ENCODE results near the gene SEBOX. TPM values are rescaled to one million over a fixed set of nuclear protein-coding genes. Genes with fewer than 3 reads are reported as not detected.

SEBOX gene
- total RNA-seq, 1 donor from 2014 or later: not detected

- Mint-ChIP-seq H3K27me3 (ENCODE audit: insufficient read depth) (peaks cover 3% of the 10 kb centered on the region), H3K4me1 (ENCODE audit: low read depth) (peaks cover 5% of the 10 kb centered on the region), H3K27ac (no peak overlapping the region), H3K36me3 (ENCODE audit: low read depth) (peaks cover 7% of the 10 kb centered on the region), H3K9me3 (no peaks in the 10 kb centered on the region), H3K4me3 (no peak overlapping the region)
- DNase-seq (ENCODE audit: low spot score): no peak
- intact Hi-C loops (cut with micrococcal nuclease): no loop called here
These were observed 34.8 kb upstream of the SEBOX start for GRCh38 chr17:28399808-28400207.

DNA sequence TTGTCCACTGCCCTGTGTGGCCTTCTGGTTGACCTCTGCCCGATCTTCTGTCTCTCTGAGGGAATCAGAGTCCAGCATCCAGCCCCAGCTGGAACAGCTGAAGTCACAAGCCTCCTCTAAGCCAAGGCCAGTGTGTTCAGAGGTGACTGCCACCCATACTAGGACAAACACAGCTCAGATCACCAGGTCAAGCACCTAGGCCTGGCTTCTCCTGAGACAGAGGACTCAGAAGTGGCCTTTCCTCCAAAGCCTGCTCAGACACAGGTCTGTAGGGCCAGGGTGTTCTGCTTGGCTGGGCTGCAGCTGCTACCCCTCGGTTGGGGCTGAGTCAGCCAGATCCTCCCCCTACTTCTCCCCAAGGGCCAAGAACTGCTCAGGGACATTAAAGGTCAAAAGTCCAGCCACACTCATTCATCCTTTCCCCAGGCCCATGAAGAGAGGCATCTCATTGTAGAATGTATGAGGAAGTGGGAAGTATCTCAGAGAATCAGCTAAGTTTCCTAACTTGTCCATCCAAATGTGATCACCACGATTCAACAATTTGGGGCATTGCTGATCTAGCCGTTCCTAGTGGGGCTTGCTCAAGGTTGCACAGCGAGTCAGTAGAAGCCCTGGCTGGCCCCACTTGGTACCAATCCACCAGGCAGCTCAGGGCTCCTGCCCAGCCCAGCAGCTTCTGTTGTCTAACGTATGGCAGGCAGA lies 33.4 kb upstream of the SEBOX start:
- DNase-seq (ENCODE audit: low spot score): no peak
- Mint-ChIP-seq H3K27me3 (ENCODE audit: insufficient read depth) (no peaks in the 10 kb centered on the region), H3K36me3 (ENCODE audit: low read depth) (peaks cover 14% of the 10 kb centered on the region), H3K4me1 (ENCODE audit: low read depth) (peaks cover 5% of the 10 kb centered on the region), H3K27ac (no peak overlapping the region), H3K4me3 (no peak overlapping the region), H3K9me3 (no peaks in the 10 kb centered on the region)
- intact Hi-C loops (cut with micrococcal nuclease): no loop called here

GRCh38 chr17:28397687-28398279 lies 32.8 kb upstream of the SEBOX start:
- H3K27ac Mint-ChIP-seq: no peak overlapping the region
- intact Hi-C loops (cut with micrococcal nuclease): no loop called here
- H3K36me3 Mint-ChIP-seq (ENCODE audit: low read depth): peaks cover 17% of the 10 kb centered on the region
- no peaks in the 10 kb centered on the region for H3K27me3 Mint-ChIP-seq (ENCODE audit: insufficient read depth)
- H3K4me3 Mint-ChIP-seq: no peak overlapping the region
- DNase-seq (ENCODE audit: low spot score): no peak
- H3K4me1 Mint-ChIP-seq (ENCODE audit: low read depth): peaks cover 5% of the 10 kb centered on the region
- H3K9me3 Mint-ChIP-seq: no peaks in the 10 kb centered on the region

- H3K36me3 Mint-ChIP-seq (ENCODE audit: low read depth): peaks cover 17% of the 10 kb centered on the region
- no peak for DNase-seq (ENCODE audit: low spot score)
- intact Hi-C loops (cut with micrococcal nuclease): no loop called here
- no peak overlapping the region for H3K27ac Mint-ChIP-seq
- peaks cover 3% of the 10 kb centered on the region for H3K4me1 Mint-ChIP-seq (ENCODE audit: low read depth)
- no peaks in the 10 kb centered on the region for H3K27me3 Mint-ChIP-seq (ENCODE audit: insufficient read depth)
- H3K4me3 Mint-ChIP-seq: no peak overlapping the region
- H3K9me3 Mint-ChIP-seq: no peaks in the 10 kb centered on the region
These were observed 32.3 kb upstream of the SEBOX start for GRCh38 chr17:28397275-28397674.

DNA sequence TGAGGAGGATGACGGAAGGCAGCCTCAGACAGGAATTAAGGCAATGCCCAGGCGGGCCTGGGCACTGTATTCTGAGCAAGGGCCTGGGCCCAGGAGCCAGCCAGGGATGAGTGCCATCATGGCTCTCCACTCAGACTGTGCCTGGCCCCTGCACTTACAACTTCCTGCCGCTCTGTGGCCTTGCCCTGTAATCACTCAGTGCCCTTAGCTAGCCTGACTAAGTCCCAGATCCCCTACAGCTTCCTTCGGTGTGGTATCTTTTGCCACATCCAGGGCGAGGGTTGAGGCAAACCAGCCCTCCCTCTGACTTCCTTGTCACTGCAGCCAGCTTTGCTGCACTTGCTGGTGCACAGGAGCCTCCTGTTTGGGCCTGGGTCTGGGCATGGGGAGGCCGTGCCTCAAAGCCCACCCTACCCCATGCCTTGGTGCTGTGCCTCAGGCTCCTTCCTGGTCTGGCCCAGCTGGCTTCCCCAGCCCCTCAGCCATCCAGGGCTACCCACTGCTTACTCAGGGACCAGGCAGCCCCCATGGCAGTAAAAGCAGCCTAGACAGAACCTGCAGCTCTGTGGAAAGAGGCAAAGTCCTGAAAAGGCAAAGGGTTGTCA lies 31.7 kb upstream of the SEBOX start:
- no peak overlapping the region for H3K27ac Mint-ChIP-seq
- H3K4me1 Mint-ChIP-seq (ENCODE audit: low read depth): no peaks in the 10 kb centered on the region
- H3K4me3 Mint-ChIP-seq: no peak overlapping the region
- no peak for DNase-seq (ENCODE audit: low spot score)
- intact Hi-C loops (cut with micrococcal nuclease): no loop called here
- peaks cover 17% of the 10 kb centered on the region for H3K36me3 Mint-ChIP-seq (ENCODE audit: low read depth)
- H3K9me3 Mint-ChIP-seq: no peaks in the 10 kb centered on the region
- H3K27me3 Mint-ChIP-seq (ENCODE audit: insufficient read depth): no peaks in the 10 kb centered on the region

DNA sequence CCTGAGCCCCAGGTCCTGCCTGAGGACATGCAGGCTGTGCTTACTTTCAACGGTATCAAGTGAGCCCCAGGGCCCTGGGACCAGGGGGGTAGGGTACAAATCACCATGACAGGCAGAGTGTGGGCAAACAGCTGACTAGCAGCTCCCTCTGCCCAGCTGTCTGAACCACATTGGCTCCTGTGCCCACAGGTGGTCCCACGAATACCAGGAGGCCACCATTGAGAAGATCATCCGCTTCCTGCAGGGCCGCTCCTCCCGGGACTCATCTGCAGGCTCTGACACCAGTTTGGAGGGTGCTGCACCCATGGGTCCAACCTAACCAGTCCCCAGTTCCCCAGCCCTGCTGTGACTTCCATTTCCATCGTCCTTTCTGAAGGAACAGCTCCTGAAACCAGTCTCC lies 31.0 kb upstream of the SEBOX start:
- Mint-ChIP-seq H3K9me3 (no peaks in the 10 kb centered on the region), H3K4me1 (ENCODE audit: low read depth) (no peaks in the 10 kb centered on the region), H3K36me3 (ENCODE audit: low read depth) (peaks cover 23% of the 10 kb centered on the region), H3K4me3 (no peak overlapping the region), H3K27me3 (ENCODE audit: insufficient read depth) (no peaks in the 10 kb centered on the region), H3K27ac (no peak overlapping the region)
- no peak for DNase-seq (ENCODE audit: low spot score)
- intact Hi-C loops (cut with micrococcal nuclease): no loop called here

DNA sequence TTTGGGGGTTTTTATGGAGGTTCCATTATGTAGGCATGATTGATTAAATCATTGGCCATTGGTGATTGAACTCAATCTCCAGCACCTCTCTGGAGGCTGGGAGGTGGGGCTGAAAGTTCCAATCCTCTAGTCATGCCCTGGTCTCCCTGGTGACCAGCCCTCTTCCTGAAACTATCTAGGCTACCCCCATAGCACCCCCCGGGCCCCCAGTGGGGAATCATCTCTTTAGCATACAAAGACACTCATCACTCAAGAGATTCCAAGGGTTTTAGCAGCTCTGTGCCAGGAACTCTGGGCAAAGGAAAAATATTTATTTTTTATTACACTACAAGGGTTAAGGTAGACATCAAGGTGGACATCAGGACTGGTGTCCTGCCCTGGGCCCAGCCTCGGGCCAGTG lies 30.4 kb upstream of the SEBOX start:
- H3K9me3 Mint-ChIP-seq: no peaks in the 10 kb centered on the region
- H3K4me1 Mint-ChIP-seq (ENCODE audit: low read depth): no peaks in the 10 kb centered on the region
- H3K4me3 Mint-ChIP-seq: no peak overlapping the region
- intact Hi-C loops (cut with micrococcal nuclease): no loop called here
- H3K27me3 Mint-ChIP-seq (ENCODE audit: insufficient read depth): no peaks in the 10 kb centered on the region
- DNase-seq (ENCODE audit: low spot score): no peak
- H3K27ac Mint-ChIP-seq: no peak overlapping the region
- H3K36me3 Mint-ChIP-seq (ENCODE audit: low read depth): peaks cover 26% of the 10 kb centered on the region

DNA sequence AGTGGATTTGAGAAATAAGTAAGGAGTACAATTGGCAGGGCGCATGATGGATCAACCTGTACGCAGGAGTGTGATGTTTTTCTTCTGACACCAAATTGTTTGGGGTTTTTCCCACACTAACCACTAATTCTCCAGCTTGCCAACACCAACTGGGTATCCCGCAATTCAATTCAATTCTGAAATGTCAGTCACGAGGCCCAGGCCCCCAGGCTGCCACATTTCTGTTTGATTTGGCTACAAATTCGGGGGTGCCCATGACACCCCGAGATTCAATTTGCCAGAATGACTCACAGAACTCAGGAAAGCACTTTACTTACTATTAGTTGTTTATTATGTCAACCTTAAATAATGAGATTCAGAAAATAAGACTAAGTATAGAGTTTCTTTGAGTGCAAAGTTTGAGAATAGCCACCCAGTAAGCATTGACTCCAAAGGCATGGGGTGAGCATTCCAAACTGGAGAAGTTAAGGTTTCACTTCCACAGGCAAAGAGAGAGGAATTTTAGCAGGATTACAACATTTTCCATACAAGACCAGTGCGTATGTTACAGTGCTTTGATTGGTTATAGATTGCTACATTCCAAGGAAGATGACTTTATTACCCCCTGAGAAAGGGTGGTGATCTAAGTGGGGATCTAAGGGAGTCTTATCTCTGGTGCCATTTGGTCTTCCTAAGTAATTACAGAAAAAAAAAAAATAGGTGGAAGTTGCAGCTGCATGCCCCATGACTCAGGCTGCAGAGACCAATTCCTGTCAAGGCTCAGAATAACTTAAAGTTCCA lies 29.5 kb upstream of the SEBOX start:
- intact Hi-C loops (cut with micrococcal nuclease): no loop called here
- H3K4me3 Mint-ChIP-seq: no peak overlapping the region
- H3K4me1 Mint-ChIP-seq (ENCODE audit: low read depth): no peaks in the 10 kb centered on the region
- DNase-seq (ENCODE audit: low spot score): no peak
- H3K27ac Mint-ChIP-seq: no peak overlapping the region
- peaks cover 34% of the 10 kb centered on the region for H3K36me3 Mint-ChIP-seq (ENCODE audit: low read depth)
- no peaks in the 10 kb centered on the region for H3K27me3 Mint-ChIP-seq (ENCODE audit: insufficient read depth)
- H3K9me3 Mint-ChIP-seq: no peaks in the 10 kb centered on the region

- H3K36me3 Mint-ChIP-seq (ENCODE audit: low read depth): peaks cover 35% of the 10 kb centered on the region
- H3K4me3 Mint-ChIP-seq: no peak overlapping the region
- H3K27ac Mint-ChIP-seq: no peak overlapping the region
- intact Hi-C loops (cut with micrococcal nuclease): no loop called here
- no peak for DNase-seq (ENCODE audit: low spot score)
- H3K9me3 Mint-ChIP-seq: no peaks in the 10 kb centered on the region
- H3K4me1 Mint-ChIP-seq (ENCODE audit: low read depth): no peaks in the 10 kb centered on the region
- H3K27me3 Mint-ChIP-seq (ENCODE audit: insufficient read depth): no peaks in the 10 kb centered on the region
These were observed 27.5 kb upstream of the SEBOX start for GRCh38 chr17:28392491-28392890.

GRCh38 chr17:28391401-28391800 lies 26.4 kb upstream of the SEBOX start:
- no peak overlapping the region for H3K27ac Mint-ChIP-seq
- DNase-seq (ENCODE audit: low spot score): no peak
- H3K4me3 Mint-ChIP-seq: no peak overlapping the region
- intact Hi-C loops (cut with micrococcal nuclease): no loop called here
- H3K27me3 Mint-ChIP-seq (ENCODE audit: insufficient read depth): no peaks in the 10 kb centered on the region
- H3K9me3 Mint-ChIP-seq: no peaks in the 10 kb centered on the region
- H3K4me1 Mint-ChIP-seq (ENCODE audit: low read depth): no peaks in the 10 kb centered on the region
- H3K36me3 Mint-ChIP-seq (ENCODE audit: low read depth): peaks cover 35% of the 10 kb centered on the region

GRCh38 chr17:28390984-28391383 lies 26.0 kb upstream of the SEBOX start:
- H3K4me1 Mint-ChIP-seq (ENCODE audit: low read depth): peaks cover under 1% of the 10 kb centered on the region
- no peak for DNase-seq (ENCODE audit: low spot score)
- no peak overlapping the region for H3K4me3 Mint-ChIP-seq
- H3K27me3 Mint-ChIP-seq (ENCODE audit: insufficient read depth): no peaks in the 10 kb centered on the region
- H3K27ac Mint-ChIP-seq: no peak overlapping the region
- H3K36me3 Mint-ChIP-seq (ENCODE audit: low read depth): peaks cover 35% of the 10 kb centered on the region
- H3K9me3 Mint-ChIP-seq: no peaks in the 10 kb centered on the region
- intact Hi-C loops (cut with micrococcal nuclease): no loop called here

DNA sequence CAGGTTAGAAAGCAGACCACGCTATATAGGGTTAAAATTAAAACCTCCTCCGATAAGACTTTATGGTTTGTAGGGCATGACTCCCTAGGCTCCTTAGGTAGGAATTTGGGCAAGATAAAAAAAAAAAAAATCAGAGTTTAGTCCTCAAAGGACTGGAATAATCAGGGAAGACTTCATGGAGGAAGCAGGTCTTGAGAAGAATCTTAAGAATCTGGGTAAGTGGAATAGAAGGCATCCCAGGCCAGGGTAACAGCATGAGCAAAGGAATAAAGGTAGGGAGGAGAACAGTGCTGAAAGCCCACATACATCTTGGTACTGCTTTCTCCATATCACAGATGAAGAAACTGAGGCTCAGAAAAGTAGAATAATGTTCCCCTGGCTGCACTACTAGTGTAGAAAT lies 25.6 kb upstream of the SEBOX start:
- peaks cover 5% of the 10 kb centered on the region for H3K4me1 Mint-ChIP-seq (ENCODE audit: low read depth)
- H3K4me3 Mint-ChIP-seq: no peak overlapping the region
- no peaks in the 10 kb centered on the region for H3K27me3 Mint-ChIP-seq (ENCODE audit: insufficient read depth)
- H3K9me3 Mint-ChIP-seq: no peaks in the 10 kb centered on the region
- peaks cover 34% of the 10 kb centered on the region for H3K36me3 Mint-ChIP-seq (ENCODE audit: low read depth)
- intact Hi-C loops (cut with micrococcal nuclease): no loop called here
- no peak overlapping the region for H3K27ac Mint-ChIP-seq
- DNase-seq (ENCODE audit: low spot score): no peak

DNA sequence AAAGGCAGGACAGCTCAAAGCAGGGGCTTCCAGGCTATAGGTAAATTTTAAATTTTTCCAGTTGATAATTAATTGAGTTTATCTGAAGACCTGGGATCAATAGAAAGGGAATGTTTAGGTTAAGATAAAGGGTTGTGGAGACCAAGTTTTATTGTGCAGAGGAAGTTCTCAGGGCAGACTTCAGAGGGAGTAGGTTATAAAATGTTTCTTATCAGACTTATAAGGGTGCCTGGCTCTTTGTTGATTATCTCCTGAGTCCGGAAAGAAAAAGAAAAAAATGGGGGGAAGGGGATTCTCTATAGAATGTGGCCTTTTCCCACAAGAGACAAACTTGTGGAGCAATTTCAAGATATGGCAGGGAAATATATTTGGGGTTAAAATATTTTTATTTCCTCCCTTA lies 25.1 kb upstream of the SEBOX start:
- intact Hi-C loops (cut with micrococcal nuclease): no loop called here
- peaks cover 9% of the 10 kb centered on the region for H3K4me1 Mint-ChIP-seq (ENCODE audit: low read depth)
- no peak overlapping the region for H3K4me3 Mint-ChIP-seq
- H3K9me3 Mint-ChIP-seq: no peaks in the 10 kb centered on the region
- H3K27me3 Mint-ChIP-seq (ENCODE audit: insufficient read depth): peaks cover 1% of the 10 kb centered on the region
- no peak for DNase-seq (ENCODE audit: low spot score)
- no peak overlapping the region for H3K27ac Mint-ChIP-seq
- H3K36me3 Mint-ChIP-seq (ENCODE audit: low read depth): peaks cover 35% of the 10 kb centered on the region

Measured in activated T-helper 1 cell treated with anti-CD3 and anti-CD28 coated beads, Interleukin-12 subunit alpha, Interleukin-12 subunit beta, Interleukin-2, Interleukin-4 antibody, amounts not matched to agents 30 ng/mL and 10 ng/mL and 1 ng/mL, durations not matched to agents 14 hours and 24 hours and 36 hours (primary cell).